HG03196 (cell line): Measurements from ENCODE around the gene SDF4.

Experiments
- ATAC-seq: cut with Tn5 transposase; IDR thresholded peaks from one replicate; pipeline ENCODE4 v1.9.1; 2021; ENCODE audit not compliant: unreplicated experiment

Gene SDF4

GRCh38 chr1:1229770-1230169 is 2.0 kb downstream of the SDF4 start:
- no peak for ATAC-seq

GRCh38 chr1:1228596-1229321 is 3.0 kb downstream of the SDF4 start:
- no peak for ATAC-seq

GRCh38 chr1:1228187-1228586 is 3.6 kb downstream of the SDF4 start:
- no peak for ATAC-seq

- ATAC-seq, result no peak
Observed at GRCh38 chr1:1227386-1227785, 4.4 kb downstream of the SDF4 start.

- no peak for ATAC-seq
Observed at GRCh38 chr1:1226566-1227362, 5.0 kb downstream of the SDF4 start.

- ATAC-seq, result no peak
Observed at GRCh38 chr1:1225913-1226312, 5.9 kb downstream of the SDF4 start.

GRCh38 chr1:1225238-1225845 is 6.5 kb downstream of the SDF4 start:
- no peak for ATAC-seq

GRCh38 chr1:1223891-1224290 is 7.9 kb downstream of the SDF4 start:
- no peak for ATAC-seq

- ATAC-seq, result no peak
Observed at GRCh38 chr1:1223321-1223720, 8.5 kb downstream of the SDF4 start.

- ATAC-seq, result no peak
Observed at GRCh38 chr1:1222575-1223225, 9.1 kb downstream of the SDF4 start.

- no peak for ATAC-seq
Observed at GRCh38 chr1:1221887-1222574, 9.8 kb downstream of the SDF4 start.

- no peak for ATAC-seq
Observed at GRCh38 chr1:1220197-1220596, 11.6 kb downstream of the SDF4 start.

- no peak for ATAC-seq
Observed at GRCh38 chr1:1219341-1219740, 12.5 kb downstream of the SDF4 start.

GRCh38 chr1:1218524-1219200 is 13.1 kb downstream of the SDF4 start:
- ATAC-seq, result no peak

- no peak for ATAC-seq
Observed at GRCh38 chr1:1217621-1218523, 13.9 kb downstream of the SDF4 start.

GRCh38 chr1:1216770-1217620 is 14.8 kb downstream of the SDF4 start:
- ATAC-seq, result no peak

- no peak for ATAC-seq
Observed at GRCh38 chr1:1215881-1216605, 15.8 kb downstream of the SDF4 start.
